Activated T-cell treated with anti-CD3 and anti-CD28 coated beads for 4 hours (primary cell): ENCODE measurements around the gene SLC39A9.
"Not testable (repeated sequence)": the region's sequence is repeated elsewhere in the genome, so short reads cannot be mapped to it uniquely, and the experiment has no call there.

Experiments
- DNase-seq: peaks from one replicate; pipeline ENCODE4 v3.0.0-alpha.2; 2020

The SLC39A9 gene

DNA sequence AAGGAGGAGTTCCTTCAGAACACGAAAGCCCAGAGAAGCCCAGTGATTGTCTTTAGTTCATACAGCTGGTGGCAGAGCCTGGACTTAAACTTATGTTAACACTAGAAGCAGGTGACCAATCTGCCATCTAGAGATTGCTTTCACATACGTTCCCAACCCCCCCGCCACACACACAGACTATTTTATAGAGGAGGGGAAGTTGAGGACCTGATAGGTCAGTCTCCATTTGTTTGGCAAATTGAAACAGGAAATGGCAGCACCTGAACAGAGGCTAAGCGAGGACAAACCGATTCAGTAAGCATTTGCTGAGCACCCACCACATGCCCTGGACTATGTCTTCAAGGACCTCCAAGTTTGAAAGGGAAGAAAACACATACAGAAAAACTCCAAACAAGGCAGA, 81.2 kb downstream of the SLC39A9 start:
- DNase-seq: no peak

DNA sequence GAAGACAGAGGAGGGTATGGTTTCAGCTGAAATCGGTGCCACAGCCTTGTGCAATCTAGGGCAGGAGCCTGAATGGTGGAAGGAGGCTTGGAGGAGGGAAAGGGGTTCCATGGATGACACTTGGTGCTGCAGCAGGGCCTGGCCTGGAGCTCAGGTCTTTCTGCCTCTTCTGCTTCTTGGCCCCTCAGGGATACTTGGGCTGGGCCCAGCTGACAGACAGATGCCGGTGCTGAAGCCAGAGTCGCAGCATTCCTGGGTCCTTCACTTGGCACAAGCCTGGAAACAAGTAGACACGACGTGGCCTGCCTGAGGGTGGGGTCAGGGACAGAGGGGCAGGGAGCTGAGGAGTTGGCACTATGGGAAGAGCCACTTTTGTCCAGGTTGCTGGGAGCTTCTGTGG, 81.6 kb downstream of the SLC39A9 start:
- no peak for DNase-seq

DNA sequence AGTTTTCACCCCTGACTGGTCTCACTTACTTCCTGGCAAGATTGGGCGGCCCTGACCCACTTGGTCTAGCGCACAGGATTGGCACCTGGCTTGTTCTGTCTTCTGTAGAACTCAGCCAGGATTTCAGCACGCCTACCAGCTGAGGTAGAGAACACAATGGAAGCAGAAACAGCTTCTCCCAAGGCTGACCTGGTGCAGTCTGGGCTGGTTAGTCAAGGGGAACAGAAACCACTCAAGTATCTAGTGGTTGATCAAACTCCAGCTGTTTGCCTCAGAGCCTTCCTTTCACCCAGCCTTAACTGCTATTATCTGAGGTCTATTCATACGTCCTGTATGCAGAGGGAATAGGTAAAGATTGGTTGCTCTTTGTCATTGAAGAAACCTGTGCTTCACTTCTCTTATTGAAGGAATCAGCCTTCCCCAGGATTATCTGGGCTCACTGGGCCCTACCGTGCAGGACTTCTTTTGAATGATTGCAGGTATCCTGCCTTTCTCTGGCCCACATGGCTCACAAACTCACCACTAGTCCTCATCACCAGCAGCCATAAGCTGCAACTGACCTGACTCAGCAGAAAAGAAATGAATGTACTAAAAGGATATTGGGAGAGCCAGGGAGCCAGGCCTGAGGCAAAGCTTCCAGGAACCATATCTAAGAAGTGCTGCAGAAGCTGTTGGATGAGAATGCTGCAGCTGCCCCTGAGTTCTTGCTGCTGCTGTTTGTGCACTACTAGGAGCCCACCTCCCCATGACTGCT, 83.5 kb downstream of the SLC39A9 start:
- DNase-seq: no peak

DNA sequence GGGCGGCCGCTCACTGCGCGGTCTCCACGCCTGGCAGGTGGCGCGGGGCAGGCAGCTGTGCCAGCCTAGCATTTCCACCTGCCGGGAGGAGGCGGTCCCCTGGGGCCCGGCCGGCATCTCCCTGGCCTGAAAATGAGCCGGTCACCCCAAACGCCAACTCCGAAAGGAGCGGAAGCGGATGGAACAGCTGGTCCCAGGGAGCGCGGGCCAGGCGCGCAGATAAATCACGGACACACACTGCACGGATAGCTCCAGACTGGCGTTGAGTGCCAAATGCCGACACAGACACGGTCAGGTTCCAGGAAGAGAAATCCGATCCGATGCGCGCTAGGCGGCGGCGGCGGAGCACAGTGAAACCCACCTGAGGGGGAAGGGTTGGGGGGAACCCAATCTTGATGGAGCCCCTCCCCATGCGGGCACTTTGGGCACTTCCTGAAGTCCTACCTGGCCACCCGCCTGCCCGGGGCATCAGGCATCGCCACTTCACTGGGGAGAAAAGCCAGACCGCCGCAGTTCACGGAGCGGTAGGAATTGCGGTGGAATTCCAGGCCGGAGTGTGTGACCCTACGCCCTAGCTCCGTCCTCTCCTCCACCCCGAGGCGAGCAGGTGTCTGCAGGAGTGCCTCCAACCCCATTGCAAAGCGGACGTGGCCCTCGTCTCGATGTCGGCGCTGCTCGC, 85.4 kb downstream of the SLC39A9 start:
- no peak for DNase-seq

DNA sequence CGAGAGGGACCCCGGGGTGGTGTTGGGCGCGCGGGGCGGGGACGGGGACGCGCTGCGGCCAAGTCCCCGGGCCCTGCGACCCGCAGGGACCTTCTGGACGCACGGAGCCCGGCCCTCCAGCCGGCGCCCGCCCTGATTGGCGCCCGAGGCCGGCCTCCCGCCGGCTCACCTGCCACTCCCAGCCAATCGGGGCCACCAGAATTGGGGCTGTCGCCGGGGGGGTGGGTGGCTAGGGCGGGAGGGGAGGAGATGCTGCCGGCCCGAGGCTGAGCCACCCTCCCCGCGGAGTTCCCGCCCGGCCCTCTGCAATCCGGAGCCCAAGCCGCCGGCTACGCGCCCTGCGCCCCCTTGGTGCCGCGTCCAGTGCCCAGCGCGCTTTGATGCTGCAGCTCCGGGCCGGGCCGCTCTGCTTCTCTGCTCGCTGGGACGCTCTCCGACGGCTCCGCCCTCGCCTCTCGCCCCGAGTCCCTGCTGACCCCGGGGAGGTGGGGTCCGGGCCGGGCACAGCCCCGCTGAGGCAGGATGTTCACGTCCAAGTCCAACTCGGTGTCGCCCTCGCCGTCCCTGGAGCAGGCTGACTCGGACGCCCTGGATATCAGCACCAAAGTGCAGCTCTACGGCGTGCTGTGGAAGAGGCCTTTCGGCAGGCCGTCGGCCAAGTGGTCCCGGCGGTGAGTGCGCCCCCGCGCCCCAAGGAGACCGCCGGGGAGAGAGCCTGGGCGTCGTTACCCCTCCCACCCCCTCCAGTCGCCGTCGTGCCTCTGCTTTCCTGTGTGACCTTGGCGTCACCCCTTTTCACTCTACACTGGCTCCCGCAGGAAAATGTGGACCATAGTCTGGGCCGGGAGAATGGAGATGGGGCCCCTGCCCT, 86.2 kb downstream of the SLC39A9 start, which contains the start of gene PLEKHD1:
Gene PLEKHD1 (plus strand): TSS at position 285 of the 871 bp plus-strand sequence. CDS start 238 bp downstream, at position 523.
- no peak for DNase-seq

DNA sequence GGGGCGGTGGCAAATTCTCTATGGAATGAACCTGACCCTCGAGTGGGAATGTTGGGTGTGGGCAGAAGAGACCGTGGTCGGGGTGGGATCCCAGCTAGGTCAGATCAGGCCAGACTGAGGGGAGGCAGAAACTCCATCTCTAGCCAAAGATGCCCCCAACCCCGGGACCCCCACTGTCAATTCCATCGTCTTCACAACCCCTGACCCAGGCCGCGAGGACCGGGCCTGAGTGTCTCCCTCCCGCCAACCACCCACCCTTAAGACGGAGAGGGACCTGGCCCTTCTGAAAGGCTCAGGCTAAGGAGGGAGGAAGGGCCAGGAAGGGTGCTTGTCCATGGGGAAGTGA, 86.8 kb downstream of the SLC39A9 start:
- no peak for DNase-seq

DNA sequence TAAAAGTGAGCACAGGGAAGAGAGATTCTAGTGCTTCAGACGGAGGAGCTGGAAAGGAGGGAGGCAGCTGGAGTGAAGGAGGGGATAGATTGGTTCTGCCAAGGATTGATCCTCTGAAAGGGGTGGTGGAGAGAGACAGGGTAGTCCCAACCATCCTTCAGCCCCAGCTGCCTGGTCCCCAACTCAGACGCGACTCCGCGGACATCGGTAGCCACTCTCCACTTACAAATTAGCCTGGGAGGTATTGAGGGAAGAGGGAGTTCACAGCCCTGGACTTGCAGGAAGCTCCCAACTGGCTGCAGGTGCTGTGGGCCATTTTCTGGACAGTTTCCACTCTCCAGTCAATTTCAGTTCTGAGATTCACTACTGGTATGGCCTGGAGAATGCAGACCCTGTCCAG, 87.2 kb downstream of the SLC39A9 start:
- DNase-seq: no peak

DNA sequence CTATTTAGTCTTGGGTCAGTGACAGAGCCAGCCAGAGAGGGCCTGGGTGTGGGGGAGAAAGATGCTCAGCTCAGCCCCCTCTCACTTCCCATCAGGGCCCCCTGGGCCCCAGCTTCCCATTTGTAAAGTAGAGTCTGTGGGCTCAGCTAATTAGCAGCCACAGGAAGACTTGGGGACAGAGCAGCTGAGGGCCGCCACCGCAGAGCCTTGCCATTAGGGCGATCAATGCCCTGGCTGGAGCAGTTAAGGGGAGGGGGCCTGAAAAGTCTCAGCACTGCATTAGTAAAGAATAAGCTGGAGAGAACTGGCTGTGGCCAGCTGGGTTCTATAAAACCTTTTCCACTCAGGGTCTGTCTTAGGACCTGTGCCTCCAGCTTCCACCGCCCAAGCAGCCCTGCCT, 88.7 kb downstream of the SLC39A9 start:
- no peak for DNase-seq

DNA sequence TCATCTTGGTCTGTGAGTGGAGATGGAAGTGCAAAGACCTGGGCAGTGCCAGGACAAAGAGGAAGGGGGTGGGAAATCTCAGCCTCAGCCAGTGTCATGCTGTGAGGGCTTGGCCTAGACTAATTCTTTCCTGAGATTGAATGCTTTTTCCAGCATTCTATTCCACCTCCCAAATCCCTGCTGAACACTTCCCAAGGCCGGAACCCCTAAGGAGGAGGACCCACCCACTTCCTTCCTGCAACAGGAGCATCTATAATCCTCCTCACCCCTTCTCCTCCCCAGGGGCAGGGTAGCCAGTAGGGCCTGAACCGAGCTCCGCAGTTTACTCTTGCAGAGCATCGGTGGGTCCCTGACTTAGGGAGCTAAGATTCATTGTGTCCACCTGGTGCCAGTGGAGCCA, 89.3 kb downstream of the SLC39A9 start:
- DNase-seq: no peak

DNA sequence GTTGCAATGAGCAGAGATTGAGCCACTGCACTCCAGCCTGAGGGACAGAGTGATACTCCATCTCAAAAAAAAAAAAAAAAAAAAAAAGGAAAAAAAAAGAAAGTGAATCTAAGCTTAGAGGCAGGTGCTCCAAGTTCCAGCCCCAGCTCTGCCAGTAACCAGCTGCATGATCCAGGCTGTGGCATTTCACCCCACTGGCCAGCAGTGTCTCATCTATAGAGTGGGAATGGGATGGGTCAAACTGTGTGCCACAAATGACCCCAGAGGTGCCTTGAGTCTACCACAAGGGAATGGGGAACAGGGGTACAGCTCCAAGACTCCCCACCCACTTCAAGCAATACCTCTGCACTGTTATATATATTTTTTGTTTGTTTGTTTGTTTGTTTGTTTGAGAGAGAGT, 91.0 kb downstream of the SLC39A9 start:
- DNase-seq: no peak

DNA sequence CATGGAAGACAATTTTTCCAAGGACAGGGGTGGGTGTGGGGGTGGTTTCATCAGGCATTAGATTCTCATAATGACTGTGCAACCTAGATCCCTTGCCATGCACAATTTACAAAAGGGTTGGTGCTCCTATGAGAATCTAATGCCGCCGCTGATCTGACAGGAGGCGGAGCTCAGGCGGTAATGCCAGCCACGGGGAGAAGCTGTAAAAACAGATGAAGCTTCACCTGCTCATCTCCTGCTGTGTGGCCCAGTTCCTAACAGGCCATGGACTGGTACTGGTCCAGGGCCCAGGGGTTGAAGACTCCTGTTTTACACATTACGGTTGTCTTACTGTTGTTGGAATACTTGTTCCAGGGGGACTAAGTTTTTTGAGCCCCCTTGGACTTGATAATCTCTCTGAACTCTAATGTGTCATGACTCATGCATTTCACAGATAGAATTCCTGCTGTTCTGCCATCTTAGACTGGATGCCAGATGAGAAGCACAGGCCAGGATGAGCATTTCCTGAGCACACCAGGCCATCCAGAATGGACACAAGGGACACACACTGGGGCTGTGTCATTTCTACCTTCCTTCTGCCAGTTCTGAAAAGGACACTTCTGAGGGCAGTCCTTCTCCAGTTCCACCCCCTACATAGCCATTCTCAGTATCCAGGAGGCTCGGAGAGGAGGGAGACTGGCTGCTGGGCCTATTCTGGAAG, 91.9 kb downstream of the SLC39A9 start:
- DNase-seq: no peak

DNA sequence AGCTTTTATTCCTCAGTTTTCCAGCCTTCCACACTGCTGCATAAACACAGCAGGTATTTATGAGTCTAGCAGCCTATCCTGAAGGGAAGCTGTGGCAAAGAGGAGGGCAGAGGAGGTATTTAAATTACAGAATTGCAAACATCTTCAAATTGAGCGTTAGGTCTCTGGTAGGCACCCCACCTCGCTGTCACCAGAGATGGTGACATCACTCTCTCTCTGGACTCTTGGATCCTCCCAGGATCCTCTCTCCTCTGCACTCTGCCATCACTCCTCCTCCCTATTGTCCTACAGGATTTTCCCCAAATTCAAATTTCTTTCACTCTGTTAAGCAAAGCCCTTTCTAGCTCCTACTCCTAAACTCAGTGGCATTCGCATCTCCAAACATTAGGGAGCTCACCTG, 92.7 kb downstream of the SLC39A9 start:
- DNase-seq: no peak

DNA sequence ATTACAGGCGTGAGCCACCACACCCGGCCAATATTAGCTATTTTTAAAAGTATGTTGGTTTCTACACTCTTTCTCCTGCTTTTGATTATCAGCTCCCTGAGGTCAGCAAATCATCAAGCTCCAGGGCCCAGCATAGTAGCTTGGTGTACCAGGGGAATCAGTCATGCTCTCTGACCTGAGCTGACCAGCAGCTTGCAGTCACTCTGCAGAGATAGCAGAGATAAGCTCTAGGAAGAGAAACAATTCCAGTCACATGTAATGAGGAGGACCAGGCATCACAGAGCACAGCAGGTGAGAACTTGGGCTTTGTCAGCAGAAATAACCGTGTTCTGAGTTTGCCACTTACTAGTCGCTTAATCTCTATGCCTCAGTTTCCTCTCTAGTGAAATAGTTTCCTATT, 94.5 kb downstream of the SLC39A9 start:
- no peak for DNase-seq

DNA sequence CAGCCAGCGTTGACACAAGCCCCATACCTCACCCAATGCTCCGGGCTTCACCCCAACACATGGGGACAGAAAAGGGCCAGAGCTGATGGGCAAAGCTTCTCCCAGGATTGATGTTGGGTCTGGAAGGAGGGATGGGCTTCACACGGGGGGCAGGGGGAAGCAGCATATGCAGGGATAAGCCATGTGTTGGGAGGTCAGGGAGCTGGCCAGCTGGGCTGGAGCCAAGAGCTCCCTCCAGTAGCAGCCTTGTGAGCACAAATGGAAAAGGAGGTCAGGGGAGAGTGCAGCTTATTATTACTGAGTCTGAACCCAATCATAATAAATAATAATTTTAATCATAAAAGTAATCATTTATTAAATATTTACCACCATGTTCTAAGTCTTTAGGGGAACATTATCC, 95.3 kb downstream of the SLC39A9 start:
- no peak for DNase-seq

DNA sequence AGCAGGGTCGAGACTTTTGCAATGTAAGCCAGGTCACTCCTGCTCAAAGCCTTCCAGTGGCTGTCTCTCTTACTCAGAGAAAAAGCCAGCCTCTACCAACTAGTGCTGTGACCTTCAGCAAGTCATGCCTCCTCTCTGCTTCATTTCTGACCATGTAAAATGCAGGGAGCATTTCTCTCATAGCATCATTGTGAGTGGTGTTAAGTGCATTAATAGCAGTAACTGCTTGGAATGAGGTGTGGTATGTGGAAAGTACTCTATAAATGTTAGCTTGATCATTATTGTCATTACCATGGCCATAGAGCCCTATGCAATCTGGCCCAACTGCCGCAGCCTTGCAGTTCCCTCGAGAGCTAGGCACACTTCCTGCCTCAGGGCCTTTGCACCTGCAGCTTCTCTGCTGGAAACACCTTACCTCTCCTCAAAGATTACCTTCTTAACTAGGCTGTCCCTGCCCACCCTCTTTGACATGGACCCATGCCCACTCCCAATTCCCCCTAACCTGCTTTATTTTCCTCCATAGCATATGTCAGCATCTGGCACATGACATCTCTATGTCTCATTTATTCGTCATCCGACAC, 96.9 kb downstream of the SLC39A9 start:
- DNase-seq: no peak

DNA sequence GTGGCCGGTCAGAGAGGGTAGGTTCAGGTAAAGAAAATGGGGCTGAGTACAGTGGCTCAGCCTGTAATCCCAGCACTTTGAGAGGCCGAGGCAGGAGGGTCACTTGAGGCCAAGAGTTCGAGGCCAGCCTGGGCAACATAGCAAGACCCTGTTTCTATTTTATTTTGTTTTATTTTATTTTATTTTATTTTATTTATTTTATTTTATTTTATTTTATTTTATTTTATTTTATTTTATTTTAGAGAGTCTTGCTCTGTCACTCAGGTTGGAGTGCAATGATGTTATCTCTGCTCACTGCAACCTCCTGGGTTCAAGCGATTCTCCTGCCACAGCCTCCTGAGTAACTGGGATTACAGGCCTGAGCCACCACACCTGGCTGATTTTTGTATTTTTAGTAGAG, 99.4 kb downstream of the SLC39A9 start:
- DNase-seq: not testable (repeated sequence)

DNA sequence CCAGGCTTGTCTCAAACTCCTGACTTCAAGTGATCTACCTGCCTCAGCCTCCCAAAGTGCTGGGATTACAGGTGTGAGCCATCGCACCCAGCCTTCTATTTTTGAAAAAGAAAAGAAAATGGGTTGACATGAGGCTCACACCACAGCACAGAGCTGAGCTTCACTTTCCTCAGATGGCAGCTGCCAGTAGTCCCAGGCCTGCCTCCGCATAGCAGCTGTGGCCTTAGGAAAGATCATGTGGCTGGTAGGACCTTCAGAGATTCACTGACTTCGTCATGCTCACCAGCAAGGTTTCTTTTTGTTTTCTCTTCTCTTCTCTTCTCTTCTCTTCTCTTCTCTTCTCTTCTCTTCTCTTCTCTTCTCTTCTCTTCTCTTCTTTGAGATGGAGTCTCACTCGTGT, 99.8 kb downstream of the SLC39A9 start:
- DNase-seq: not testable (repeated sequence)

DNA sequence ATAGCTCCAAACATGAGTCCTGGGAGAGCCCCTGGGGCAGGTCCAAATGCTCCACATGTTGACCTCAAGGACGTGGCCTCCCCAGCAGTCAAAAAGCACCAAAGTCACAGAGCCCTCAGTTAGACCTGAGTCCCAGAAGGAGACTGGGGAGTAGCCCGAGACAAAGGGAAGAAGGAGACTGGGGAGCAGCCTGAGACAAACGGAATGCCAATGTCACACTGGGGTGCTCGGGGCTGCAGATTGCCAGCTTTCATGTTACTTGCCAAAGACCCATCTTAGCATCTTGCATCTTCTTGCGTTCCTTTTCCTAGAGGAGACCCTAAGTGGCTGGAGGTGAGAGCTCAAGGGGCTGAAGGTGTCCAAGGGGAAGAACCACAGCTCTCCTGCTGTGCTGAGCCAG, 100.9 kb downstream of the SLC39A9 start:
- DNase-seq: no peak

DNA sequence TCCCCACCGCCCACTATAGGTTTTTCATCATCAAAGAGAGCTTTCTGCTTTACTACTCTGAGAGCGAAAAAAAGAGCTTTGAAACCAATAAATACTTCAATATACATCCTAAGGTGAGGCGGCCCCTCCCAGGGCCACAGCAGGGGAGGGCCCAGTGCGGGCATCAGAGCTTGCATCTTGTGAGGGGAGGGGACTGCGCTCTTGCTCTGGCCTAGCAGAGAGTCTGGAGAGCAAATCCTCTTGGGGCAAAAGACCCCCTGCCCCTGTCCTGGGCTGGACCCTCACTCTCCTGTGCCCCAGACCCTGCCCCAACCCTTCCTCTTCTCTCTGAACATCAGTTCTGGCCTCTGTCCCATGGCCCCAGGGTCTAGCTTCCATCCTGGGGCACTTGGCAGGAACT, 101.6 kb downstream of the SLC39A9 start:
- no peak for DNase-seq

DNA sequence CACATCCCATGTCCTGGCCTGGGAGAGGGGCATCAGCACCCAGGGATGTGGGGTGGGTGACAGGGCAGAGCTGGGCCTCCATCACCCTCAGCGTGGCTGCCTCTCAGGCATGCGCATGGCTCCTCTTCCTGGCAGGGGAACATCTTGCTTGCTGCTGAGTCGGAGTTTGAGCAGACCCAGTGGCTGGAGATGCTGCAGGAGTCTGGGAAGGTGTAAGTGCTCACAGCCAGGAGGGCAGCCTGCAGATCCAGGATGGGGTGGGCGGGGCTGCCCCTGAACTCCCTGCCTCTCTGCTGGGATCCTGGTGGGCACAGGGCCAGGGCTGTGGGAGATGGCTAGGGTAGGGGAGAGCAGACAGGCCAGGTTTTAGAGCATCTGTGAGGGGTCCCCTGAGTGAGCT, 102.2 kb downstream of the SLC39A9 start:
- no peak for DNase-seq

DNA sequence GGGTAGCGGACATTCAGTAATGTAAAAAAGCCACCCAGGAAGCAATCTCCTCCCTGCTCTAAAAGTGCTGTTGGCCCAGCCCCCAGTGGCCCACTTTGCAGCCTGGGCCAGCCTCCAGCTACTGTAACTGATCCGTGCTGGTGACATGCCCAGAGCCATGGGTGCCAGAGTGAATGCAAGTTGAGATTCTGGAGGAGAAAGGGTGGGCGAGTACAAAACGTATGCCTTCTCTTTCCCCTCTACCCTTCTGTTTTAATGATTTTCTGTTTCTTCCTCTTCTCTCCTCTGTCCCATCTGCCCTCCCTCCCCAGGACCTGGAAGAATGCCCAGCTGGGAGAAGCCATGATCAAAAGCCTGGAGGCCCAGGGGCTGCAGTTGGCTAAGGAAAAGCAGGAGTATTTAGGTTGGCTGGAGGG, 102.9 kb downstream of the SLC39A9 start:
- no peak for DNase-seq

DNA sequence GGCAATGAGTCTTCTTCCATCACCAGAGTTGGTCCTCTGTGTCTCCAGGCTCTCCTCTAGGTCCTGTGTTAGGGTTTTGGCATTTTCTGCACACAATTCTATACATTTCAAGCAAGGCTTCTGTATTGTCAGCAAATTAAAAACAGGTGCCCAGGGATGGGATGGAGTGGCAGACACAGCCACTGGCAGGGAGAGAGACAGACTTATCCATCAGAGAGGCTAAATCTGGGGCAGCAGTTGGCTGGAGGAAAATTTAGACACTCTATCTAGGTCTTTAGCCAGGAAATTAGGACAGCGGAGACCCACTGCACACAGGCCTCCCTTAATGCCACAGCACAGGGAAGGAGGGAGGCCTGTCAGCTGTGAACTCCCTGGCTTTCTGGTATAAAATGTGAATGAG, 106.3 kb downstream of the SLC39A9 start:
- no peak for DNase-seq
